Loucy (cell line): ENCODE measurements around the gene ORMDL3.
A peak's percentile ranks its signal among the peaks of the same experiment; 100 is the strongest.

ENCODE experiments used
- H2AFZ ChIP-seq: fragments of 200-600 bp; sonication (generic); 2 replicates; pipeline ENCODE4 v1.6.0; 2016; ENCODE audit warnings: antibody characterized with exemption, mild to moderate bottlenecking, low read length, moderate library complexity
- H3F3A ChIP-seq: fragments of 200-600 bp; 2 replicates; pipeline ENCODE4 v1.6.0; 2016; ENCODE audit warnings: antibody characterized with exemption, low read depth, mild to moderate bottlenecking
- H3K27me3 ChIP-seq: fragments of 200-600 bp; sonication (generic); 2 replicates; pipeline ENCODE4 v1.6.1; 2014; ENCODE audit warnings: low read length, mild to moderate bottlenecking; ENCODE audit not compliant: insufficient read depth, poor library complexity, severe bottlenecking
- H3K36me3 ChIP-seq: fragments of 200-600 bp; sonication (generic); 2 replicates; pipeline ENCODE4 v1.6.1; 2016; ENCODE audit warnings: low read length; ENCODE audit not compliant: insufficient read depth
- H3K4me1 ChIP-seq: fragments of 200-600 bp; sonication (generic); 2 replicates; pipeline ENCODE4 v1.5.1; 2014; ENCODE audit warnings: low read length, mild to moderate bottlenecking; ENCODE audit not compliant: insufficient read depth, poor library complexity, severe bottlenecking
- H3K4me2 ChIP-seq: fragments of 200-600 bp; sonication (generic); 2 replicates; pipeline ENCODE4 v1.6.0; 2014; ENCODE audit warnings: antibody characterized with exemption, low read length, low read depth, mild to moderate bottlenecking; ENCODE audit not compliant: poor library complexity, severe bottlenecking
- H3K4me3 ChIP-seq: fragments of 200-600 bp; sonication (generic); 2 replicates; pipeline ENCODE4 v1.5.1; 2014; ENCODE audit warnings: low read length, mild to moderate bottlenecking, mixed read lengths; ENCODE audit not compliant: poor library complexity, severe bottlenecking
- H3K79me2 ChIP-seq: fragments of 200-600 bp; sonication (generic); 2 replicates; pipeline ENCODE4 v1.6.1; 2014; ENCODE audit warnings: low read length; ENCODE audit not compliant: insufficient read depth
- H3K9ac ChIP-seq: fragments of 200-600 bp; sonication (generic); 2 replicates; pipeline ENCODE4 v1.6.0; 2014; ENCODE audit warnings: mild to moderate bottlenecking, low read depth, low read length, moderate library complexity; ENCODE audit not compliant: poor library complexity, severe bottlenecking
- H3K9me2 ChIP-seq: fragments of 200-600 bp; sonication (generic); replicated peaks from 2 replicates; pipeline ENCODE4 v1.6.1; 2016; ENCODE audit warnings: low read depth, low read length, mixed read lengths
- H3K9me3 ChIP-seq: fragments of 200-600 bp; sonication (generic); 2 replicates; pipeline ENCODE4 v1.6.1; 2014; ENCODE audit warnings: mild to moderate bottlenecking, antibody characterized with exemption, low read length, low read depth; ENCODE audit not compliant: insufficient read depth
- H4K20me1 ChIP-seq: fragments of 200-600 bp; sonication (generic); 2 replicates; pipeline ENCODE4 v1.6.0; 2014; ENCODE audit warnings: antibody characterized with exemption, low read length, mild to moderate bottlenecking; ENCODE audit not compliant: insufficient read depth, poor library complexity, severe bottlenecking
- EZH2phosphoT487 ChIP-seq: fragments of 200-600 bp; IDR thresholded peaks from 2 replicates; pipeline ENCODE4 v1.6.1; 2018; ENCODE audit warnings: antibody characterized with exemption, mild to moderate bottlenecking, moderate library complexity, borderline replicate concordance
- TF ChIP-seq, protein P1 (sequence below): fragments of 200-600 bp; sonication (generic); conservative IDR thresholded peaks from 2 replicates; pipeline ENCODE4 v1.5.1; 2014; ENCODE audit warnings: mild to moderate bottlenecking, antibody characterized with exemption, low read length

Gene ORMDL3

DNA sequence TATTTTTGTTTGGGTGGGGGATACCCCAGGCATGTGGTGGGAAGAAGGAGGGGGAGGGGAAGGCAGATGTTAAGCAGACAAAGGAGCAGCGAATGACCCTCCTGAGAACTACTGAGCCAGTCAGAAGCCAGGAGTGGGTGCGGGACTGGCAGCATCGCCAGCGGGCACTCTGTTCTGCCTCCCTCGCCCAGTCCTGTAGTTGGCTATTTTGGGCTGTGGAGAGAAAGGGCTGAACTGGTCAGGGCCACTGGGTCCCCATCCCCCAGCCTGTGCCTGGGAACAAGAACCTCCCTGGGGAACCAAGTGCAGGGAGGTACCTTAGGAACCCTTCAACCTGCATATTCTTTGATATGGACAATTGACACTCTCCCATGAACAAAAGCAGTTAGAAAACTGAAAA is 6.5 kb upstream of the ORMDL3 start:
- Histone ChIP-seq H3F3A (no peaks in the 10 kb centered on the region), H3K4me3 (no peak overlapping the region), H4K20me1 (no peaks in the 10 kb centered on the region), H3K27me3 (no peaks in the 10 kb centered on the region), H2AFZ (no peak overlapping the region), H3K4me2 (no peak overlapping the region), H3K4me1 (peaks cover 3% of the 10 kb centered on the region), H3K36me3 (no peaks in the 10 kb centered on the region), H3K79me2 (no peaks in the 10 kb centered on the region), H3K9ac (no peak overlapping the region), H3K9me2 (no peaks in the 10 kb centered on the region), H3K9me3 (no peaks in the 10 kb centered on the region)
- TF ChIP-seq, protein P1, sequence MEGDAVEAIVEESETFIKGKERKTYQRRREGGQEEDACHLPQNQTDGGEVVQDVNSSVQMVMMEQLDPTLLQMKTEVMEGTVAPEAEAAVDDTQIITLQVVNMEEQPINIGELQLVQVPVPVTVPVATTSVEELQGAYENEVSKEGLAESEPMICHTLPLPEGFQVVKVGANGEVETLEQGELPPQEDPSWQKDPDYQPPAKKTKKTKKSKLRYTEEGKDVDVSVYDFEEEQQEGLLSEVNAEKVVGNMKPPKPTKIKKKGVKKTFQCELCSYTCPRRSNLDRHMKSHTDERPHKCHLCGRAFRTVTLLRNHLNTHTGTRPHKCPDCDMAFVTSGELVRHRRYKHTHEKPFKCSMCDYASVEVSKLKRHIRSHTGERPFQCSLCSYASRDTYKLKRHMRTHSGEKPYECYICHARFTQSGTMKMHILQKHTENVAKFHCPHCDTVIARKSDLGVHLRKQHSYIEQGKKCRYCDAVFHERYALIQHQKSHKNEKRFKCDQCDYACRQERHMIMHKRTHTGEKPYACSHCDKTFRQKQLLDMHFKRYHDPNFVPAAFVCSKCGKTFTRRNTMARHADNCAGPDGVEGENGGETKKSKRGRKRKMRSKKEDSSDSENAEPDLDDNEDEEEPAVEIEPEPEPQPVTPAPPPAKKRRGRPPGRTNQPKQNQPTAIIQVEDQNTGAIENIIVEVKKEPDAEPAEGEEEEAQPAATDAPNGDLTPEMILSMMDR = no peak
- no peak for TF ChIP-seq EZH2phosphoT487

DNA sequence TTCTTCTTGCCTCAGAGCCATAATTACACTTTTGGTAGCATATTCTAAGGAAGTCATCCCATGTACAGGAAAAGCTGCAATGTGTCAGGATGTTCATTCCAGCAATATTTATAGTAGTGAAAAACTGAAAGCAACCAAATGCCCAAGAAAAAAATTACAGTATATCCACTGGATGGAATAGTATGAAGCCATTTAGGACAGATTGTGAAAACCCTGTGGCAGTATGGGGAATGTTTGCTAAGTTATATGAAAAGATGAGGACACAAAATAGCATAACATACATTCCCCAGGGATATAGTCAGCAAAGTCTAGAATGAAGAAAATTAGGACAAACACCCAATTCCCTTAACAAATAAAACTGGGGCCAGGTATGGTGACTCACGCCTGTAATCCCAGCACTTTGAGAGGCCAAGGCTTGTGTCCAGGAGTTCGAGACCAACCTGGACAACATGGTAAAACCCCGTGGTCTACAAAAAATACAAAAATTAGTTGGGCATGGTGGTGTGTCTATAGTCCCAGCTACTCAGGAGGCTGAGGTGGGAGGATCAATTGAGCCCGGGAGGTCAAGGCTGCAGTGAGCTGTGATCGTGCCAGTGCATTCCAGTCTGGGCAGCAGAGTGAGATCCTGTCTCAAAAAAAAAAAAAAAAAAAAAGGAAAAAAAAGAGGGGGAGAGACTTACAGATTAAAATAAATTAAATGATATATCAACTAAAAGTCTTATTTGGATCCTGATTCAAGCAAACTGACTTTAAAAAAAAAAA is 2.4 kb upstream of the ORMDL3 start:
- peaks cover 30% of the 10 kb centered on the region for H3K4me1 ChIP-seq
- no peak overlapping the region for H2AFZ ChIP-seq
- peaks cover 23% of the 10 kb centered on the region for H4K20me1 ChIP-seq
- H3K4me3 ChIP-seq = no peak overlapping the region
- no peaks in the 10 kb centered on the region for H3K36me3 ChIP-seq
- TF ChIP-seq, protein P1 = no peak
- TF ChIP-seq EZH2phosphoT487 = no peak
- H3K79me2 ChIP-seq = peaks cover 29% of the 10 kb centered on the region
- no peak overlapping the region for H3K9ac ChIP-seq
- H3F3A ChIP-seq = no peaks in the 10 kb centered on the region
- H3K9me3 ChIP-seq = no peaks in the 10 kb centered on the region
- H3K9me2 ChIP-seq = no peaks in the 10 kb centered on the region
- H3K27me3 ChIP-seq = no peaks in the 10 kb centered on the region
- no peak overlapping the region for H3K4me2 ChIP-seq

DNA sequence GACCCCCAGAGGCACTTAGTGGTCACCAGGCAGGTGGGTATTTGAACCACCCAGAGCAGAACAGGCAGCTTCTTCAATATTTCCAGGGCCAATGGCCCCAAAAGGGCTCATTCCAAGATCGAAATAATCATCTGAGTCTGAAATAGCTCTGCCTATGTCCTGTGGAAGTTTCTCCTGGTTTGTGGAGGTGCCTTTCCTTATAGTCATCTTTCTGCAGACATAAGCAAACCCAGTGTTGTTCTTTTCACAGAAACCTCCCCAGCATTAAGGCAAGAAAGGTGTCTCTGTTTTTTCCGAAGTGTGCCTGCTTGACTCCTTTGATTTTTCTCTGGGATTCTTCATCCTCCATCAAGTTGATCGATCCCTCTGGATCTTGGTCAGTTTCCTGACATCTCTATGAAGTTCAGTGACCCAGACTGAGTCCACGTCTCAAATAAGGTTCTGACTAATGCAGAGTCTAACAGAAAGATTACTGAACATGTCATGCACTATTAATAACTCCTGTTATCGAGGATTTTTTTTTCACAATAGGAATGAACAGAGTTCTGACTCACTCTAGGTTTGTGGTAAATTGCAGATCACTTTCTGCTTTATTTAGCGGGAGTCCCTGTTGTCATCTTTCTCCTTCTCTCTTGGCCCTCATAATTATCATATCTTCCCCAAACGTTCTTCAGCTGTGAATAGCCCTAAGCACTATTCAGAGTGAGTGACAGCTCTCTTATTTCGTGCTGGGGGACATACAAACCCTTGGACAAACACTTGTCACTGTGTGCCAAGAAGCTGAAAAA is 1.7 kb upstream of the ORMDL3 start:
- H4K20me1 ChIP-seq = peaks cover 29% of the 10 kb centered on the region
- H3K9ac ChIP-seq = peak overlapping the region; percentile 81
- no peaks in the 10 kb centered on the region; the same call in 1 of the 2 replicates for H3K36me3 ChIP-seq
- no peak overlapping the region for H3K4me3 ChIP-seq
- no peaks in the 10 kb centered on the region for H3K9me3 ChIP-seq
- no peak overlapping the region for H2AFZ ChIP-seq
- H3F3A ChIP-seq = no peaks in the 10 kb centered on the region
- H3K27me3 ChIP-seq = no peaks in the 10 kb centered on the region
- no peak for TF ChIP-seq EZH2phosphoT487
- TF ChIP-seq, protein P1 = no peak
- H3K9me2 ChIP-seq = no peaks in the 10 kb centered on the region
- peak overlapping the region; percentile 93 for H3K4me2 ChIP-seq
- H3K4me1 ChIP-seq = peaks cover 37% of the 10 kb centered on the region
- H3K79me2 ChIP-seq = peaks cover 37% of the 10 kb centered on the region
